ENCODE results near the gene TUBAL3. TPM values are rescaled to one million over a fixed set of nuclear protein-coding genes. Genes with fewer than 3 reads are reported as not detected.

The TUBAL3 gene
- total and polyA plus RNA-seq, 2 of the 4 experiments (the other 2 are of a cell fraction): not detected

DNA sequence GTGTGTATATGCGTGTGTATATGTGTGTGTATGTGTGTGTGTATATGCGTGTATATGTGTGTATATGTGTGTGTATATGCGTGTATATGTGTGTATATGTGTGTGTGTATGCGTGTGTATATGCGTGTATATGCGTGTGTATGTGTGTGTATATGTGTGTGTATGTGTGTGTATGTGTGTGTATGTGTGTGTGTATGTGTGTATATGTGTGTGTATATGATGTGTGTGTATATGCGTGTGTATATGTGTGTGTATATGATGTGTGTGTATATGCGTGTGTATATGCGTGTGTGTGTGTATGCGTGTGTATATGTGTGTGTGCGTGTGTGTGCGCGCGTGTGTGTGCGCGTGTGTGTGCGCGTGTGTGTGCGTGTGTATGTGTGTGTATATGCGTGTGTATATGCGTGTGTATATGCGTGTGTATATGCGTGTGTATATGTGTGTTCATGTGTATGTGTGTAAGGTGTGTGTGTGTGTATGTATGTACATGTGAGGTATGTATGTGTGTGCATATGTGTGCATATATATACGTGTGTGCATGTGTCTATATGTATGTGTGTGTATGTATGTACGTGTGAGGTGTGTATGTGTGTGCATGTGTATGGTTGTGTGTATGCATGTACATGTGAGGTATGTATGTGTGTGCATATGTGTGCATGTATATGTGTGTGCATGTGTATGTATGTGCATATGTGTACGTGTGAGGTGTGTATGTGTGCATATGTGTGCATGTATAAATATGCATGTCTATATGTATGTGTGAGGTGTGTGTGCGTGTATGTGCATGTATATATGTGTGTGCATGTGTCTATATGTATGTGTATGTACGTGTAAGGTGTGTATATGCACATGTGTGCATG lies 33.9 kb downstream of the TUBAL3 start:
- H3K9me3 ChIP-seq (ENCODE audit: control insufficient read depth, insufficient read depth, low read length): peaks cover 2% of the 10 kb centered on the region; the same call in 1 of the 2 replicates
- WGBS, 2 experiments (ENCODE audit: extremely low coverage in 2 of 2, insufficient read length in 1 of 2): 90% methylated on average over 15 of the region's 28 CpGs; no CpG with 5 or more reads in 1 of the 2 experiments
- no TSS peak for BruUV-seq (replicated peaks)
- no peak overlapping the region for H2AK9ac ChIP-seq (replicated peaks; ENCODE audit: low read depth, low read length, poor library complexity)
- no peak overlapping the region for H3K14ac ChIP-seq (replicated peaks; ENCODE audit: low read depth, low read length)
- H4K20me1 ChIP-seq (ENCODE audit: insufficient read depth, low read length): no peaks in the 10 kb centered on the region
- no peak overlapping the region for H3K18ac ChIP-seq (ENCODE audit: low read depth, low read length)
- CTCF ChIA-PET: no interaction called here
- TF ChIP-seq POLR2A (IDR thresholded peaks at IDR 0.05; ENCODE audit: low read depth, low read length): no peak
- TF ChIP-seq CHD1 (IDR thresholded peaks at IDR 0.05; ENCODE audit: low read depth, low read length): no peak
- no peak for TF ChIP-seq CEBPB (IDR thresholded peaks at IDR 0.05; ENCODE audit: low read depth, low read length)
- TF ChIP-seq SMC3 (IDR thresholded peaks at IDR 0.05; ENCODE audit: low read depth, low read length): no peak
- TF ChIP-seq FOS (IDR thresholded peaks at IDR 0.05; ENCODE audit: low read depth, low read length): no peak
- no peak for TF ChIP-seq CTCF (conservative IDR thresholded peaks at IDR 0.05; ENCODE audit: low read depth, low read length)
- DNase-seq (no peak), ATAC-seq (ENCODE audit: low read depth) (no peak)
- H3K4me3 ChIP-seq (ENCODE audit: insufficient read depth, low read depth, low read length): no peak overlapping the region
- no peak overlapping the region for H2AFZ ChIP-seq (replicated peaks; ENCODE audit: low read length, poor library complexity)
- H2BK120ac ChIP-seq (ENCODE audit: low read depth, low read length): no peak overlapping the region
- H3K23ac ChIP-seq (ENCODE audit: low read depth, low read length): no peak overlapping the region
- H3K27ac ChIP-seq (ENCODE audit: insufficient read depth, low read length): no peak overlapping the region
- intact Hi-C loops (cut with micrococcal nuclease): no loop called here
- H3K56ac ChIP-seq (ENCODE audit: extremely low read depth, insufficient read depth, low read length): no peak overlapping the region
- H3K79me1 ChIP-seq (ENCODE audit: low read depth in 1 of 2, low read length in 2 of 2): no peaks in the 10 kb centered on the region
- dilution Hi-C loops (cut with HindIII; ENCODE audit: low sequenced_read_pairs, unreplicated experiment): no loop called here
- H3K4me1 ChIP-seq (ENCODE audit: control insufficient read depth, insufficient read depth, low read length): no peaks in the 10 kb centered on the region
- H3K9ac ChIP-seq (ENCODE audit: low read depth, low read length): no peak overlapping the region
- in situ Hi-C loops (cut with MboI; ENCODE audit: low sequenced_read_pairs): no loop called here
- H2AK5ac ChIP-seq (ENCODE audit: low read depth, low read length): no peak overlapping the region
- no peak overlapping the region for H3K4me2 ChIP-seq (ENCODE audit: low read depth, low read length)
- H3K4ac ChIP-seq (ENCODE audit: low read depth, low read length): no peak overlapping the region
- no peak overlapping the region for H2BK20ac ChIP-seq (ENCODE audit: low read depth, low read length)
- no peak overlapping the region for H2BK15ac ChIP-seq (ENCODE audit: low read depth, low read length)
- no peaks in the 10 kb centered on the region for H3K9me1 ChIP-seq (ENCODE audit: insufficient read depth, low read length)
- POLR2A ChIA-PET (ENCODE audit: unreplicated experiment): no interaction called here
- no peak overlapping the region for H4K91ac ChIP-seq (ENCODE audit: insufficient read depth, low read depth, low read length)
- H4K8ac ChIP-seq (ENCODE audit: low read depth in 2 of 2, low read length in 2 of 2): no peak overlapping the region
- H3K27me3 ChIP-seq (ENCODE audit: control insufficient read depth, insufficient read depth, low read length): peaks cover 5% of the 10 kb centered on the region
- H4K5ac ChIP-seq (ENCODE audit: low read depth, low read length): no peak overlapping the region
- peak overlapping the region; percentile 26 for H2BK5ac ChIP-seq (ENCODE audit: low read depth, low read length, poor library complexity, severe bottlenecking)
- H3K36me3 ChIP-seq (ENCODE audit: control insufficient read depth, insufficient read depth, low read length): no peaks in the 10 kb centered on the region
